Muscle layer of duodenum (tissue), 2 donors: ENCODE measurements around the gene TFAP2A.

Source experiments
- H3K27ac ChIP-seq: one replicate; pipeline ENCODE4 v1.7.0; 2013; ENCODE audit warnings: mild to moderate bottlenecking, low read length
- H3K27me3 ChIP-seq: one replicate; pipeline ENCODE4 v1.7.0; 2013; ENCODE audit warnings: low read depth, mild to moderate bottlenecking, control low read depth, low read length
- H3K36me3 ChIP-seq, 2 donors: one replicate each; pipeline ENCODE4 v1.7.0; 2013; ENCODE audit warnings: low read length in 2 of 2, control low read depth in 1 of 2, mild to moderate bottlenecking in 1 of 2; ENCODE audit not compliant: insufficient read depth in 2 of 2, control insufficient read depth in 1 of 2
- H3K4me1 ChIP-seq, 2 donors: one replicate each; pipeline ENCODE4 v1.7.0; 2013; ENCODE audit warnings: low read length in 2 of 2, mild to moderate bottlenecking in 2 of 2, control low read depth in 1 of 2, moderate library complexity in 1 of 2; ENCODE audit not compliant: insufficient read depth in 2 of 2, control insufficient read depth in 1 of 2
- H3K4me3 ChIP-seq, 2 donors: one replicate each; pipeline ENCODE4 v1.7.0; 2013; ENCODE audit warnings: low read length in 2 of 2, low read depth in 1 of 2, mild to moderate bottlenecking in 1 of 2
- H3K9me3 ChIP-seq, 2 donors: one replicate each; pipeline ENCODE4 v1.7.0; 2013; ENCODE audit warnings: low read length in 2 of 2, control low read depth in 1 of 2, mild to moderate bottlenecking in 1 of 2; ENCODE audit not compliant: control insufficient read depth in 1 of 2
- donor health status: healthy.

The TFAP2A gene

GRCh38 chr6:10395171-10395703 is 19.6 kb downstream of the TFAP2A start:
- no peak overlapping the region for H3K4me3 ChIP-seq
- peaks cover 0 to 8% of the 10 kb centered on the region in 2 donors for H3K4me1 ChIP-seq
- no peak overlapping the region for H3K27ac ChIP-seq
- peaks cover 0 to 3% of the 10 kb centered on the region in 2 donors for H3K9me3 ChIP-seq
- H3K27me3 ChIP-seq, result peaks cover 54% of the 10 kb centered on the region
- no peaks in the 10 kb centered on the region for H3K36me3 ChIP-seq

GRCh38 chr6:10393544-10394225 is 21.2 kb downstream of the TFAP2A start:
- no peak overlapping the region for H3K4me3 ChIP-seq
- H3K27ac ChIP-seq, result no peak overlapping the region
- no peaks in the 10 kb centered on the region for H3K36me3 ChIP-seq
- peaks cover 70% of the 10 kb centered on the region for H3K27me3 ChIP-seq
- H3K4me1 ChIP-seq, result peaks cover 0 to 14% of the 10 kb centered on the region in 2 donors
- peaks cover 0 to 3% of the 10 kb centered on the region in 2 donors for H3K9me3 ChIP-seq

DNA sequence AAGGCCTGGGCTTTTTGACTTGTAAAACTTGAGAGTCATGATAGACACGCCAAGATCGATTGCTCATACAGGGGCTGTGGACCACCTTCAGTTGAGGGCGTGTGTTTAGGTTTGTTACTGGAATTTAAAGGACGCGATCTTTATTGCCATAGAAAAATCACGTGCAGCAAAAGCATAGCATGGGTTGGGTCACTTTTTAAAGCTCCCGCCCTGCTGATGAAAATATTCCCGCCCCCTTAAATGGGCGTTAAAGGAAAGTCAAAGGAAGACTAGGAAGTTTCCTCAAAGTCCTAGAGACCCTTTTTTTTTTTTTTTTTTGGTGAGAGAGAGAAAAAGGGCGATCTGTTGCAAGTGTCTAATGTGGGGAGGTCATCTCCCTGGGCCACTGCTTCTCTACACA is 23.1 kb downstream of the TFAP2A start:
- Histone ChIP-seq H3K27me3 (peaks cover 86% of the 10 kb centered on the region), H3K9me3 (peaks cover 0 to 3% of the 10 kb centered on the region in 2 donors), H3K36me3 (no peaks in the 10 kb centered on the region), H3K4me3 (no peak overlapping the region), H3K4me1 (peaks cover 0 to 14% of the 10 kb centered on the region in 2 donors), H3K27ac (no peak overlapping the region)

DNA sequence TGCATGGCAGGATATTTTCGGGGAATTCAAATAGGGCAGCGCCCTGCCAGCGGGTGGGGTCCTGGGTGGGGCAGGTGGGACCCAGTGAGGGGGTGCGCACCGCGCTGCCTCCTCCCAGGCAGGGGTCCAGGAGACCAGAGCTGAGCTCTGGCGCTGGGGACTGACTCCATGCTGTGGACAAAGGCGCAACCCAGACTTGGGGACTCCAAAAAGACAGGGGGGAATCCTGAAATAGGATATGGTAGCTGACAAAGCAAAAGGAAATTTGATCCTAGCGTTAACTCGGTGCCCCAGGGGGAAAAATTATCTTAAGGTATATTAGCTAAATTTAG is 23.6 kb downstream of the TFAP2A start:
- Histone ChIP-seq H3K4me3 (no peak overlapping the region), H3K4me1 (peaks cover 0 to 14% of the 10 kb centered on the region in 2 donors), H3K27me3 (peaks cover 90% of the 10 kb centered on the region), H3K9me3 (peaks cover 0 to 3% of the 10 kb centered on the region in 2 donors), H3K36me3 (no peaks in the 10 kb centered on the region), H3K27ac (no peak overlapping the region)

DNA sequence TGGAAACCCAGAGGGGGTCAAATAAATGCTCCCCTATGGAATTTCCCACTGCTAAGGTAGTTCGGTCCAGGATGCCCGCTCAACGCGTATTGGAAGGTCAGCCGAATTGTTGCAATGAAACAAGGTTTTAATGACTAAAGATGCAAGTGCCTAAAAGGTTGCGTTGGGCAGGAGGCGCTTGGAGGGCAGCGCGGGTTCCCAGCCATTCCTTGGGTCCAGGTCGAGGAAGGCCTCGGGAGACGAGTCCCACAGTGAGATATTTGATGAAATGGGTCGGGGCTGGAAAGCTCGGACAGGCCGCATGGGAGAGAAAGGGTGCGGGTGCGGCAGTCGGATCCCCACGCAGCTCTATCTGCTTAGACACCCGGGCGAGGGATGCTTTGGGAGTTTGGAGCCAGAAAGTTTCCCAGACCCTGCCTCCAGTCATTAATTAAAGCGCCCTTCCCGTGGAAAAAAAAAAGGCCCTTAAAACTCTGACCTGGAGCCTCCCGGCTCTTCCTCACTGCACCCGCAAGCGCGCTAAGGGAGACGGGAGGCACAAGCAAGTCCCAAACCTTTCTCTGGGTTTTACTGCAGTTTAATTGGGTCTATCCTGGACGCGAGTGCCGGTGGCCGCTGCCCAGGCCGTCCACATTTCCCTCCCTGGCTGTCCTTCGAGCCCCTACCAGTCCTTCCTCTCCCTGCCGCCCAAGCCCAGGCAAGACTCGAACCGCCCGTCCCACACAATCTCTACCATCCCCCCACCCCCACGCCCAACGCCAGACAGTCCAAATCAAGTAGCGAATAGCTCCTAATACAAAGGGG is 24.2 kb downstream of the TFAP2A start:
- Histone ChIP-seq H3K27me3 (peaks cover 90% of the 10 kb centered on the region), H3K4me1 (peaks cover 0 to 14% of the 10 kb centered on the region in 2 donors), H3K9me3 (peaks cover 0 to 3% of the 10 kb centered on the region in 2 donors), H3K27ac (no peak overlapping the region), H3K4me3 (no peak overlapping the region), H3K36me3 (no peaks in the 10 kb centered on the region)

DNA sequence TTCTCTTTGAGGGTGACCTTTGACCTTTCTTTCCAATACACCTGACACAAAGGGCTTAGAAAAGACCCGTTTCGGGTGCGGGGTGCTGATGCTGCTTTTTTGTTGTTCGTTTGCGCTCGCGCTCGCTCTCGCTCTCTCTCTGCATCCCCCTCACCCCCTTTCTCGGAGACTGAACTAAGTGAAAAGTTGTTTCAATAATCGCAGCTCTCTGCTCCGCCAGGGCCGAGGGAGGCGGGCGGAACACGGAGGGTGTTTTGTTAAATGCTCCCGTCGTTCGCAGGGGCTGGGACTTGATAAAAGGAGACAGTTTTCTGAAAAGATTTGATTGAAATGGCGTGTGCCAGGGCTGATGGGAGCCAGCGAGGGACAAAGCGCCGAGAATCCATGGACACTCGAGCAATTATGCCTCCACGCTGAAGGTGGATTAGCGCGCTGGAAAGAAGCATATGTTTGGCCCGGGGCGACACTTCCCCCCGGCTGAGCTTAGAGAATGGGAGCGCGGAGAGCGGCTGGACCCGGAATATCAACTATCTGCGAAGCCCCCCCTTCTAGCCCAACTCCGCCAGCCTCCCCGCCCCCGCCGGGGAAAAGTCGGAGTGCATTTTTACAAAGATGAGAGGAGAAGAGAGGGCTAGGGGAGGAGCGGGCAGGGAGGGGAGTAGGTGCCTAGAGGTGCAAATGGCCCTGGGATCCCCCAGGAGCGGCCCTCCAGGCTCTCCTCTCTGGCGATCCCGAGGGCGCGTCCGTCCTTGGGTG is 25.0 kb downstream of the TFAP2A start:
- Histone ChIP-seq H3K27ac (no peak overlapping the region), H3K36me3 (no peaks in the 10 kb centered on the region), H3K9me3 (peaks cover 0 to 3% of the 10 kb centered on the region in 2 donors), H3K4me3 (no peak overlapping the region), H3K27me3 (peaks cover 95% of the 10 kb centered on the region), H3K4me1 (peaks cover 0 to 14% of the 10 kb centered on the region in 2 donors)

- H3K36me3 ChIP-seq, result no peaks in the 10 kb centered on the region
- no peak overlapping the region for H3K4me3 ChIP-seq
- H3K27ac ChIP-seq, result no peak overlapping the region
- H3K27me3 ChIP-seq, result peaks cover 100% of the 10 kb centered on the region
- H3K9me3 ChIP-seq, result peaks cover 3 to 5% of the 10 kb centered on the region in 2 donors
- peaks cover 0 to 27% of the 10 kb centered on the region in 2 donors for H3K4me1 ChIP-seq
These were observed 27.9 kb downstream of the TFAP2A start for GRCh38 chr6:10386756-10387654.

- peaks cover under 1 to 5% of the 10 kb centered on the region in 2 donors for H3K9me3 ChIP-seq
- H3K27ac ChIP-seq, result no peak overlapping the region
- no peaks in the 10 kb centered on the region for H3K36me3 ChIP-seq
- H3K27me3 ChIP-seq, result peaks cover 99% of the 10 kb centered on the region
- no peak overlapping the region for H3K4me3 ChIP-seq
- H3K4me1 ChIP-seq, result peaks cover 0 to 20% of the 10 kb centered on the region in 2 donors
These were observed 28.7 kb downstream of the TFAP2A start for GRCh38 chr6:10386220-10386619.

DNA sequence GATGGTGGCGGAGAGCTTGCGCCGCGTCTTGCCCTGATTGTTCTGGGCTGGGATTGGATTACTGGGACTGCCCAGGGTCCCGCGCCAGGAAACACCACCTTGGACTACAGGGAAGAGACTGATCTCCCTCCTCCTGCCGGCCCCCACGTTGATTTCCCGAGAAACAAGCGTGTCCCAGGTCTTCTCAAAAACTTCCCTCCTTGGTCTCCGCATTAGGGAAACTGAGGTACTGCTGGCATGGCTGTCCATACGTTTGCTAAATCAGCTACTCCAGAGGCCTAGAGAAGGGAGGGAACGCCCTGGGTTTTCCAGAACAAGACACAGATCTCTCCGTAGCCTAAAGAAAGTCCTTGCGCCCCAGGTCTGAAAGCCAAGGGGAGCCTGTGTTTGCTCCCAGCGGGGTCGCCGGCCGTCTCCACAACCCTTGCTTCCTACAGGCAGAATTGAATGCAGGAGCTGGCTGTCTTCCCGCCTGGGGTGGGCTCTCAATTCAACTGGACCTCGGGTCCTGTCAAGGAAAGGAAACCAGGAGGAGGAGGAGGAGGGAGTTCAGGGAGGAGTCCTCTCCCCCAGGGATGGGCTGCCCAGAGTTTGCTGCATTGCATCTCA is 29.2 kb downstream of the TFAP2A start:
- peaks cover 0 to 5% of the 10 kb centered on the region in 2 donors for H3K9me3 ChIP-seq
- no peak overlapping the region for H3K27ac ChIP-seq
- no peaks in the 10 kb centered on the region for H3K36me3 ChIP-seq
- H3K4me3 ChIP-seq, result no peak overlapping the region
- H3K27me3 ChIP-seq, result peaks cover 99% of the 10 kb centered on the region
- H3K4me1 ChIP-seq, result peaks cover 0 to 20% of the 10 kb centered on the region in 2 donors
